ENCODE results near the gene PTCD3. TPM values are rescaled to one million over a fixed set of nuclear protein-coding genes. Genes with fewer than 3 reads are reported as not detected.

PTCD3 gene
- polyA plus RNA-seq, 1 donor (not counting 4 experiments of a cell fraction or from before 2014, with no cell fraction given), result 93.1 TPM

DNA sequence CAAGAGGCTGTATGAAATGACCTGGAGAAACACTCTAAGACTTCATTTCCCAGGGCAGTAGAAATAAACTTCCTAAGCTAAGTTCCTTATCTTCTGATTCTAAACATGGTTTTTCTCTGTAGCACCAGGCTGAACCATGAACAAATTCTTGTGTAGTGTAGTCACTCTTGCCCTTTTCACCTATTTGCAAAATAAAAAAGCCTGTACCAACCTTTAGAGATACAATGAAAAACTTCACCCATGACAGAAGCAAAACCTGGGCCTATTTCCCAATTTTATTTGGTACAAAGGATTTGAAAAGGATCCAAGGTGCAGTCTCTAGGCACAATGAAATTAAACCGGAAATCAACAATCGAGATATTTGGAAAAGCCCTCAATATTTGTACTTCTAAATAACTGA lies 44.0 kb upstream of the PTCD3 start:
- H3K27me3 ChIP-seq (ENCODE audit: control insufficient read depth, extremely low read depth, insufficient read depth, low read length), result no peaks in the 10 kb centered on the region
- DNase-seq (ENCODE audit: low read depth, low spot score), result no peak
- dilution Hi-C loops (cut with MboI; ENCODE audit: extremely low pct_ligation_motif_present, low sequenced_read_pairs), result no loop called here
- H3K36me3 ChIP-seq (ENCODE audit: control insufficient read depth in 2 of 2, extremely low read depth in 1 of 2, insufficient read depth in 2 of 2, low read length in 2 of 2), result peaks cover 12 to 33% of the 10 kb centered on the region in 2 experiments
- H4K20me1 ChIP-seq (ENCODE audit: control insufficient read depth, extremely low read depth, insufficient read depth, low read length), result no peaks in the 10 kb centered on the region
- H3K4me3 ChIP-seq (ENCODE audit: control insufficient read depth in 2 of 3, extremely low read depth in 1 of 3, insufficient read depth in 2 of 3, low read depth in 1 of 3, low read length in 3 of 3), result no peak overlapping the region
- no peaks in the 10 kb centered on the region for H3K79me2 ChIP-seq (ENCODE audit: control insufficient read depth, insufficient read depth, low read length)
- H2AFZ ChIP-seq (ENCODE audit: control insufficient read depth, low read length), result no peak overlapping the region
- no peak for FAIRE-seq
- H3K9me1 ChIP-seq (ENCODE audit: control insufficient read depth, extremely low read depth, insufficient read depth, low read length), result no peaks in the 10 kb centered on the region
- peaks cover 3% of the 10 kb centered on the region for H3K4me1 ChIP-seq (ENCODE audit: control insufficient read depth, extremely low read depth, insufficient read depth, low read length)
- H3K27ac ChIP-seq (ENCODE audit: control insufficient read depth, insufficient read depth, low read length), result no peak overlapping the region
- H3K4me2 ChIP-seq (ENCODE audit: control insufficient read depth, extremely low read depth, insufficient read depth, low read depth, low read length), result no peak overlapping the region
- TF ChIP-seq, protein P1, sequence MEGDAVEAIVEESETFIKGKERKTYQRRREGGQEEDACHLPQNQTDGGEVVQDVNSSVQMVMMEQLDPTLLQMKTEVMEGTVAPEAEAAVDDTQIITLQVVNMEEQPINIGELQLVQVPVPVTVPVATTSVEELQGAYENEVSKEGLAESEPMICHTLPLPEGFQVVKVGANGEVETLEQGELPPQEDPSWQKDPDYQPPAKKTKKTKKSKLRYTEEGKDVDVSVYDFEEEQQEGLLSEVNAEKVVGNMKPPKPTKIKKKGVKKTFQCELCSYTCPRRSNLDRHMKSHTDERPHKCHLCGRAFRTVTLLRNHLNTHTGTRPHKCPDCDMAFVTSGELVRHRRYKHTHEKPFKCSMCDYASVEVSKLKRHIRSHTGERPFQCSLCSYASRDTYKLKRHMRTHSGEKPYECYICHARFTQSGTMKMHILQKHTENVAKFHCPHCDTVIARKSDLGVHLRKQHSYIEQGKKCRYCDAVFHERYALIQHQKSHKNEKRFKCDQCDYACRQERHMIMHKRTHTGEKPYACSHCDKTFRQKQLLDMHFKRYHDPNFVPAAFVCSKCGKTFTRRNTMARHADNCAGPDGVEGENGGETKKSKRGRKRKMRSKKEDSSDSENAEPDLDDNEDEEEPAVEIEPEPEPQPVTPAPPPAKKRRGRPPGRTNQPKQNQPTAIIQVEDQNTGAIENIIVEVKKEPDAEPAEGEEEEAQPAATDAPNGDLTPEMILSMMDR (optimal IDR thresholded peaks at IDR 0.05 in 1 of 3, IDR thresholded peaks at IDR 0.05 in 1 of 3, conservative IDR thresholded peaks at IDR 0.05 in 1 of 3; ENCODE audit: extremely low read depth in 1 of 3, insufficient read depth in 2 of 3, low read length in 3 of 3), result no peak
- TF ChIP-seq EZH2 (IDR thresholded peaks at IDR 0.05; ENCODE audit: low read length), result no peak
- no peaks in the 10 kb centered on the region for H3K9me3 ChIP-seq (ENCODE audit: control insufficient read depth, low read depth, low read length)
- H3K9ac ChIP-seq (ENCODE audit: control insufficient read depth, extremely low read depth, insufficient read depth, low read length), result no peak overlapping the region

DNA sequence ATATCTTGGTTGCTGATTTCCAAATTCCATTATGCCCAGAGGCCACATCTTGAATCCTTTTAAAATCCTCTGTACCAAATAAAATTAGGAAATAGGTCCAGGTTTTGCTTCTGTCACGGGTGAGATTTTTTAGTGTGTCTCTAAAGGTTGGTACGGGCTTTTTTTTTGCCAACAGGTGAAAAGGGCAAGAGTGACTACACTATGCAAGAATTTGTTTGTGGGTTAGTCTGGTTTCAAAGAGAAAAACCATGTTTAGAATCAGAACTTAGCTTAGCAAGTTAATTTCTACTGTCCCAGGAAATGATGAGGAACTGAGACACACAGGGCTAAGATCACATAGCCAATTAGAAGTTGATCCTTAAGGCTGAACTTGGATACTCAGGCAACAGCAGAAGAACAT lies 42.0 kb upstream of the PTCD3 start:
- Histone ChIP-seq H3K9me3 (ENCODE audit: control insufficient read depth, low read depth, low read length) (no peaks in the 10 kb centered on the region), H4K20me1 (ENCODE audit: control insufficient read depth, extremely low read depth, insufficient read depth, low read length) (peaks cover 2% of the 10 kb centered on the region), H3K27me3 (ENCODE audit: control insufficient read depth, extremely low read depth, insufficient read depth, low read length) (no peaks in the 10 kb centered on the region), H3K9me1 (ENCODE audit: control insufficient read depth, extremely low read depth, insufficient read depth, low read length) (no peaks in the 10 kb centered on the region), H2AFZ (ENCODE audit: control insufficient read depth, low read length) (no peak overlapping the region), H3K79me2 (ENCODE audit: control insufficient read depth, insufficient read depth, low read length) (no peaks in the 10 kb centered on the region), H3K4me1 (ENCODE audit: control insufficient read depth, extremely low read depth, insufficient read depth, low read length) (peaks cover 3% of the 10 kb centered on the region), H3K4me2 (ENCODE audit: control insufficient read depth, extremely low read depth, insufficient read depth, low read depth, low read length) (no peak overlapping the region), H3K9ac (ENCODE audit: control insufficient read depth, extremely low read depth, insufficient read depth, low read length) (no peak overlapping the region), H3K4me3 (ENCODE audit: control insufficient read depth in 2 of 3, extremely low read depth in 1 of 3, insufficient read depth in 2 of 3, low read depth in 1 of 3, low read length in 3 of 3) (no peak overlapping the region), H3K27ac (ENCODE audit: control insufficient read depth, insufficient read depth, low read length) (no peak overlapping the region), H3K36me3 (ENCODE audit: control insufficient read depth in 2 of 2, extremely low read depth in 1 of 2, insufficient read depth in 2 of 2, low read length in 2 of 2) (peaks cover 19 to 36% of the 10 kb centered on the region in 2 experiments)
- dilution Hi-C loops (cut with MboI; ENCODE audit: extremely low pct_ligation_motif_present, low sequenced_read_pairs), result no loop called here
- TF ChIP-seq EZH2 (IDR thresholded peaks at IDR 0.05; ENCODE audit: low read length), result no peak
- TF ChIP-seq, protein P1 (optimal IDR thresholded peaks at IDR 0.05 in 1 of 3, IDR thresholded peaks at IDR 0.05 in 1 of 3, conservative IDR thresholded peaks at IDR 0.05 in 1 of 3; ENCODE audit: extremely low read depth in 1 of 3, insufficient read depth in 2 of 3, low read length in 3 of 3), result no peak
- FAIRE-seq (no peak), DNase-seq (ENCODE audit: low read depth, low spot score) (no peak)

All from keratinocyte (primary cell).